Transverse colon (tissue), 4 donors: ENCODE results near the gene CCNB3. TPM values are rescaled to one million over a fixed set of nuclear protein-coding genes. Genes with fewer than 3 reads are reported as not detected.

ENCODE experiments used
- DNase-seq: peaks from one replicate; pipeline ENCODE4 v3.0.0-alpha.2; 2019
- H3K27ac ChIP-seq, 4 donors: fragments of 200-600 bp; sonication (generic); 2 replicates each; pipeline ENCODE4 v1.5.1; 2016 to 2018; ENCODE audit warnings: inconsistent platforms in 4 of 4
- H3K27me3 ChIP-seq: fragments of 200-600 bp; sonication (generic); 2 replicates; pipeline ENCODE4 v1.5.1; 2017; ENCODE audit warnings: inconsistent platforms
- H3K36me3 ChIP-seq, 4 donors: fragments of 200-600 bp; sonication (generic); 2 replicates each; pipeline ENCODE4 v1.5.1; 2017 to 2019; ENCODE audit warnings: inconsistent platforms in 4 of 4
- H3K4me1 ChIP-seq, 4 donors: fragments of 200-600 bp; sonication (generic); 2 replicates each; pipeline ENCODE4 v1.5.1; 2017 to 2020; ENCODE audit warnings: inconsistent platforms in 4 of 4
- H3K4me3 ChIP-seq, 4 donors: fragments of 200-600 bp; sonication (generic); 1 replicate in 1 of 4; 2 replicates in 3 of 4; pipeline versions ENCODE4 v1.5.1 to v1.6.1; 2017 to 2019; ENCODE audit warnings: inconsistent platforms in 4 of 4
- H3K9me3 ChIP-seq, 2 donors: fragments of 200-600 bp; sonication (generic); 2 replicates each; pipeline ENCODE4 v1.5.1; 2017 to 2019; ENCODE audit warnings: inconsistent platforms in 2 of 2
- CTCF ChIP-seq, 5 experiments: fragments of 200-600 bp in 3 of 5; fragments of 450-650 bp in 2 of 5; sonication (generic) in 3 of 5; IDR thresholded peaks; 1 replicate in 2 of 5; 2 replicates in 3 of 5; pipeline ENCODE4 v1.5.1; 2016 to 2017; ENCODE audit warnings: antibody characterized with exemption in 5 of 5, inconsistent platforms in 3 of 5, mild to moderate bottlenecking in 2 of 5, moderate library complexity in 1 of 5
- EP300 ChIP-seq: sonication (generic); formaldehyde crosslinking; IDR thresholded peaks from one replicate; pipeline ENCODE4 v1.6.1; 2017; ENCODE audit warnings: antibody characterized with exemption, low read depth
- POLR2A ChIP-seq: fragments of 450-650 bp; IDR thresholded peaks from one replicate; pipeline ENCODE4 v1.6.1; 2016; ENCODE audit warnings: antibody characterized with exemption, mild to moderate bottlenecking, moderate library complexity
- POLR2AphosphoS5 ChIP-seq, 3 donors: sonication (generic); formaldehyde crosslinking; IDR thresholded peaks; one replicate each; pipeline ENCODE4 v1.6.1; 2016; ENCODE audit warnings: antibody characterized with exemption in 3 of 3
- WGBS, 2 donors: methylation state at CpG; one replicate each; pipeline ENCODE4 v1.1.5; 2018; ENCODE audit warnings: low coverage in 1 of 2; 5-methylcytosine and 5-hydroxymethylcytosine counted together
- in situ Hi-C, 4 donors: fragments of 200-750 bp; cut with MboI; loops; one replicate each; pipeline versions ENCODE4 v1.15.0 to v1.15.1; 2017; ENCODE audit warnings: low sequenced_read_pairs in 3 of 4, low pct_ligation_motif_present in 1 of 4, low pct_unique_long_range_greater_than_20kb in 1 of 4
- intact Hi-C: fragments of 100-400 bp; cut with DNase I; formaldehyde crosslinking; loops from one replicate; pipeline ENCODE4 v1.15.1; 2023; ENCODE audit warnings: low total_unique reads
- total RNA-seq, 4 donors: library from RNA; depleted of rRNA; stranded (reverse); fragments of >200 nt; gene quantifications; one replicate each; pipeline ENCODE4 v1.1.0, GENCODE V29; 2016

The CCNB3 gene, protein sequence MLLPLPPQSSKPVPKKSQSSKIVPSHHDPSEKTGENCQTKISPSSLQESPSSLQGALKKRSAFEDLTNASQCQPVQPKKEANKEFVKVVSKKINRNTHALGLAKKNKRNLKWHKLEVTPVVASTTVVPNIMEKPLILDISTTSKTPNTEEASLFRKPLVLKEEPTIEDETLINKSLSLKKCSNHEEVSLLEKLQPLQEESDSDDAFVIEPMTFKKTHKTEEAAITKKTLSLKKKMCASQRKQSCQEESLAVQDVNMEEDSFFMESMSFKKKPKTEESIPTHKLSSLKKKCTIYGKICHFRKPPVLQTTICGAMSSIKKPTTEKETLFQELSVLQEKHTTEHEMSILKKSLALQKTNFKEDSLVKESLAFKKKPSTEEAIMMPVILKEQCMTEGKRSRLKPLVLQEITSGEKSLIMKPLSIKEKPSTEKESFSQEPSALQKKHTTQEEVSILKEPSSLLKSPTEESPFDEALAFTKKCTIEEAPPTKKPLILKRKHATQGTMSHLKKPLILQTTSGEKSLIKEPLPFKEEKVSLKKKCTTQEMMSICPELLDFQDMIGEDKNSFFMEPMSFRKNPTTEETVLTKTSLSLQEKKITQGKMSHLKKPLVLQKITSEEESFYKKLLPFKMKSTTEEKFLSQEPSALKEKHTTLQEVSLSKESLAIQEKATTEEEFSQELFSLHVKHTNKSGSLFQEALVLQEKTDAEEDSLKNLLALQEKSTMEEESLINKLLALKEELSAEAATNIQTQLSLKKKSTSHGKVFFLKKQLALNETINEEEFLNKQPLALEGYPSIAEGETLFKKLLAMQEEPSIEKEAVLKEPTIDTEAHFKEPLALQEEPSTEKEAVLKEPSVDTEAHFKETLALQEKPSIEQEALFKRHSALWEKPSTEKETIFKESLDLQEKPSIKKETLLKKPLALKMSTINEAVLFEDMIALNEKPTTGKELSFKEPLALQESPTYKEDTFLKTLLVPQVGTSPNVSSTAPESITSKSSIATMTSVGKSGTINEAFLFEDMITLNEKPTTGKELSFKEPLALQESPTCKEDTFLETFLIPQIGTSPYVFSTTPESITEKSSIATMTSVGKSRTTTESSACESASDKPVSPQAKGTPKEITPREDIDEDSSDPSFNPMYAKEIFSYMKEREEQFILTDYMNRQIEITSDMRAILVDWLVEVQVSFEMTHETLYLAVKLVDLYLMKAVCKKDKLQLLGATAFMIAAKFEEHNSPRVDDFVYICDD (N-terminal part only)
- total RNA-seq, result under 1 TPM in 2 of 4 donors, not detected in 2; 0.41 to 0.48 TPM

DNA sequence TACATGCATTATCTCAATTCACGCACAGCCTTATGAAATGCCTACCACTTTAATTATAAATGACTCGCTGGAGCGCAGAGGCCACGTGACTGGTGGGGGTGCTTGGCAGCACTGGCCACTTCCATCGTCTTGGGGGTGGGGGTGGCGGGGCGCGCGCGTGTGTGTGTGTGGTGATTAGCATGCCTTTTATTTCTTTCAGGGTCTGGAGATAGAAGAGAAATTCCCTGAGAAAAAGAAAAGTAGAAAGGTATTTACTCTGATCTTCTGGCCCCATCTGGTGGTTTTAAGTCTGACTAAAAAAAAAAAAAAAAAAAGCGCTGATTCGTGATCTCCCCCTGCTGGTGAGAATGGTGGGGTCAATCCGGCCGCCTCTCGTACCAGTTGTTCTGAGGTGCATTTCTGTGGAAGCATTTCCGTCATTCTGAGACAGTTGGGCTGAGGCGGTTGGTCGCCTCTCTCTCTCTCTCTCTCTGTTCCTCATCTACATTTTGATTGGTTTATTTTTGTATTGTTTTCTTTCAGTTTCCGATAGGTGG lies at the start of gene CCNB3:
Gene CCNB3 (plus strand): TSS at position 402 of the 536 bp plus-strand sequence. CDS start 80,399 bp downstream, outside the sequence.
- in situ Hi-C loops (no loop called here), intact Hi-C loops (no loop called here)
- TF ChIP-seq CTCF (IDR thresholded peaks at IDR 0.05) (peak; percentile 58 to 81 (median 63)), EP300 (no peak), POLR2A (peak; percentile 41), POLR2AphosphoS5 (IDR thresholded peaks at IDR 0.05) (peak in 2 of 3 donors; percentile 34 to 39)
- Histone ChIP-seq H3K36me3 (no peaks in the 10 kb centered on the region), H3K9me3 (no peaks in the 10 kb centered on the region), H3K27ac (peak within 1 kb of the TSS; percentile 36 to 61 (median 47)), H3K4me3 (peak within 1 kb of the TSS in 3 of 4 donors; percentile 17 to 41 (median 23)), H3K4me1 (peaks cover 0 to 5% (median 2%) of the 10 kb centered on the region in 4 donors), H3K27me3 (no peaks in the 10 kb centered on the region)
- peak; percentile 77 for DNase-seq
- WGBS, 2 donors, result 0 to 17% methylated on average over 1 to 19 of the region's 19 CpGs

DNA sequence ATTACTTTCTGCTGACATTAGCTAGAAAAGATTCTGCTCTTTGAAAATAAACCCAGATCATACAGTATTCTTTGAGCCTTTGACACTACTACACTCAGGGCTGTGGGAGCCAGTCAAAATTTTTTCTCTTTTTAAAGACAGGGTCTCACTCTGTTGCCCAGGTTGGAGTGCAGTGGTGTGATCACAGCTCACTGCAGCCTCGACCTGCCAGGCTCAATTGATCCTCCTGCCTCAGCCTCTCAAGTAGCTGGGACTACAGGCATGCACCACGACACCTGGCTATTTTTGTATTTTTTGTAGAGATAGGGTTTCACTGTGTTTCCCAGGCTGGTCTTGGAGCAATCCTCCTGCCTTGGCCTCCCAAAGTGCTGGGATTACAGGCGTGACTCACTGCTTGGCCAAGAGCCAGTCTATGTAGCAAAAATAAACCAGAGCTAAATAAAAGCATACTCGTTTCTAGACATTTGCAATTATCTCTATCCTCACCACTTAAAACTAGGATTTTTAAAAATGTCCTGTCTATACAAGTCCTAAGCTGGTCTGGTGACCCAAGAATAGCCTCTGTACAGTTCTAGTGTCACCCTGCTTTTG lies 46.9 kb upstream of the CCNB3 start:
- in situ Hi-C loops, result no loop called here
- DNase-seq, result peak; percentile 49
- intact Hi-C loops, result no loop called here
- Histone ChIP-seq H3K9me3 (no peaks in the 10 kb centered on the region), H3K27ac (peak overlapping the region; percentile 23 to 62 (median 60)), H3K27me3 (no peaks in the 10 kb centered on the region), H3K4me3 (no peak overlapping the region), H3K4me1 (peaks cover 0 to 9% (median 0%) of the 10 kb centered on the region in 4 donors), H3K36me3 (no peaks in the 10 kb centered on the region)
- TF ChIP-seq EP300 (no peak), POLR2AphosphoS5 (IDR thresholded peaks at IDR 0.05) (no peak)
- 32 to 40% methylated on average over 1 to 4 of the region's 4 CpGs for WGBS, 2 donors

GRCh38 chrX:50158593-50158992 lies 46.0 kb upstream of the CCNB3 start:
- H3K4me1 ChIP-seq, result peaks cover 0 to 9% (median 0%) of the 10 kb centered on the region in 4 donors
- no peaks in the 10 kb centered on the region for H3K27me3 ChIP-seq
- H3K27ac ChIP-seq, result peak overlapping the region; percentile 23 to 62 (median 60)
- 17% methylated on average over 1 of the region's 1 CpG; no CpG with 5 or more reads in 1 of the 2 donors for WGBS, 2 donors
- no peaks in the 10 kb centered on the region for H3K9me3 ChIP-seq
- no peak for DNase-seq
- intact Hi-C loops, result no loop called here
- in situ Hi-C loops, result no loop called here
- H3K4me3 ChIP-seq, result no peak overlapping the region
- no peaks in the 10 kb centered on the region for H3K36me3 ChIP-seq
- TF ChIP-seq POLR2AphosphoS5 (IDR thresholded peaks at IDR 0.05), result no peak
- no peak for TF ChIP-seq EP300
- no peak for TF ChIP-seq CTCF (IDR thresholded peaks at IDR 0.05)
- no peak for TF ChIP-seq POLR2A

- no peak overlapping the region for H3K27ac ChIP-seq
- peaks cover 0 to 9% (median 0%) of the 10 kb centered on the region in 4 donors for H3K4me1 ChIP-seq
- in situ Hi-C loops (no loop called here), intact Hi-C loops (no loop called here)
- 35 to 44% methylated on average over 2 to 3 of the region's 3 CpGs for WGBS, 2 donors
- H3K4me3 ChIP-seq, result no peak overlapping the region
- H3K9me3 ChIP-seq, result no peaks in the 10 kb centered on the region
- DNase-seq, result no peak
- no peaks in the 10 kb centered on the region for H3K27me3 ChIP-seq
- H3K36me3 ChIP-seq, result no peaks in the 10 kb centered on the region
- TF ChIP-seq POLR2A (no peak), CTCF (IDR thresholded peaks at IDR 0.05) (no peak), POLR2AphosphoS5 (IDR thresholded peaks at IDR 0.05) (no peak), EP300 (no peak)
Measured at GRCh38 chrX:50161127-50161526, 43.4 kb upstream of the CCNB3 start.
